HEK293 (cell line): Measurements from ENCODE around the gene FOXN3.

Experiments
- CTCF ChIA-PET: fragments of 350-600 bp; formaldehyde crosslinking; extraction: SDS; loops from one replicate; lab custom pipeline; 2021; ENCODE audit warnings: antibody characterized with exemption; lab: Yijun Ruan, JAX
- POLR2A ChIA-PET: fragments of 300-600 bp; formaldehyde crosslinking; extraction: SDS; loops from one replicate; lab custom pipeline; 2020; ENCODE audit warnings: antibody characterized with exemption, inconsistent platforms; lab: Yijun Ruan, JAX
- H3K27ac ChIP-seq: fragments of 200-500 bp; sonication (Bioruptor generic); 2 replicates; pipeline ENCODE4 v1.5.1; 2014; ENCODE audit warnings: low read depth, low read length, control low read depth, inconsistent platforms; ENCODE audit errors: extremely low read depth
- H3K36me3 ChIP-seq, 2 experiments: fragments of 200-500 bp in 1 of 2; sonication (Bioruptor generic) in 1 of 2; 1 replicate in 1 of 2; 2 replicates in 1 of 2; pipeline ENCODE4 v1.5.1; 2014 to 2017; ENCODE audit warnings: inconsistent platforms in 2 of 2, low read length in 2 of 2; ENCODE audit not compliant: control insufficient read depth in 2 of 2, insufficient read depth in 1 of 2
- H3K4me1 ChIP-seq: fragments of 200-500 bp; sonication (Bioruptor generic); 2 replicates; pipeline ENCODE4 v1.5.1; 2014; ENCODE audit warnings: mild to moderate bottlenecking, low read length, inconsistent platforms; ENCODE audit not compliant: control insufficient read depth, insufficient read depth
- H3K4me3 ChIP-seq: 2 replicates; pipeline ENCODE4 v1.5.1; 2011; ENCODE audit warnings: low read depth, mild to moderate bottlenecking, control low read depth, low read length, moderate library complexity
- H3K9me3 ChIP-seq: fragments of 200-500 bp; sonication (Bioruptor generic); 2 replicates; pipeline ENCODE4 v1.5.1; 2014; ENCODE audit warnings: low read depth, low read length, inconsistent platforms; ENCODE audit not compliant: control insufficient read depth, insufficient read depth
- FEZF1 ChIP-seq: fragments of 450-650 bp; formaldehyde crosslinking; IDR thresholded peaks from 2 replicates; pipeline ENCODE4 v1.5.1; 2016; ENCODE audit warnings: missing biosample characterization, missing genetic modification characterization
- IKZF3 ChIP-seq: fragments of 450-650 bp; IDR thresholded peaks from 2 replicates; pipeline ENCODE4 v1.5.0; 2018; ENCODE audit warnings: missing biosample characterization, mild to moderate bottlenecking, missing genetic modification characterization, moderate library complexity
- ZBTB17 ChIP-seq: fragments of 450-650 bp; formaldehyde crosslinking; IDR thresholded peaks from 2 replicates; pipeline ENCODE4 v1.5.1; 2016; ENCODE audit warnings: missing biosample characterization, missing genetic modification characterization
- ZFP41 ChIP-seq: fragments of 450-650 bp; formaldehyde crosslinking; IDR thresholded peaks from 2 replicates; pipeline ENCODE4 v1.5.1; 2016; ENCODE audit warnings: missing biosample characterization, missing genetic modification characterization, borderline replicate concordance
- ZIC2 ChIP-seq: fragments of 450-650 bp; formaldehyde crosslinking; IDR thresholded peaks from 2 replicates; pipeline ENCODE4 v1.5.1; 2016; ENCODE audit warnings: missing biosample characterization, missing genetic modification characterization
- ZNF16 ChIP-seq: fragments of 450-650 bp; formaldehyde crosslinking; IDR thresholded peaks from 2 replicates; pipeline ENCODE4 v1.5.1; 2016; ENCODE audit warnings: low read depth, missing biosample characterization, missing genetic modification characterization
- ZNF175 ChIP-seq: fragments of 450-650 bp; formaldehyde crosslinking; IDR thresholded peaks from 2 replicates; pipeline ENCODE4 v1.5.1; 2016; ENCODE audit warnings: missing biosample characterization, missing genetic modification characterization
- ZNF24 ChIP-seq: fragments of 450-650 bp; formaldehyde crosslinking; IDR thresholded peaks from 2 replicates; pipeline ENCODE4 v1.5.1; 2016; ENCODE audit warnings: missing biosample characterization, missing genetic modification characterization
- ZNF354C ChIP-seq: fragments of 450-650 bp; formaldehyde crosslinking; IDR thresholded peaks from 2 replicates; pipeline ENCODE4 v1.5.1; 2016; ENCODE audit warnings: missing biosample characterization, missing genetic modification characterization, low read depth, borderline replicate concordance
- ZNF677 ChIP-seq: fragments of 450-650 bp; IDR thresholded peaks from 2 replicates; pipeline ENCODE4 v1.5.0; 2018; ENCODE audit warnings: missing biosample characterization, mild to moderate bottlenecking, missing genetic modification characterization, moderate library complexity
- ZNF785 ChIP-seq: fragments of 450-650 bp; formaldehyde crosslinking; IDR thresholded peaks from 2 replicates; pipeline ENCODE4 v1.5.1; 2016; ENCODE audit warnings: missing biosample characterization, missing genetic modification characterization
- TF ChIP-seq, protein P1 (sequence below): fragments of 450-650 bp; formaldehyde crosslinking; IDR thresholded peaks from 2 replicates; pipeline ENCODE4 v1.5.1; 2017; ENCODE audit warnings: missing biosample characterization, missing genetic modification characterization
- TF ChIP-seq, protein P2 (sequence below): fragments of 450-650 bp; formaldehyde crosslinking; IDR thresholded peaks from 2 replicates; pipeline ENCODE4 v1.5.1; 2017; ENCODE audit warnings: missing biosample characterization, missing genetic modification characterization
- TF ChIP-seq, protein P3 (sequence below): fragments of 450-650 bp; formaldehyde crosslinking; IDR thresholded peaks from 2 replicates; pipeline ENCODE4 v1.5.1; 2016; ENCODE audit warnings: missing biosample characterization, missing genetic modification characterization
- TF ChIP-seq, protein P4 (sequence below): fragments of 450-650 bp; formaldehyde crosslinking; IDR thresholded peaks from 2 replicates; pipeline ENCODE4 v1.5.1; 2016; ENCODE audit warnings: missing biosample characterization, missing genetic modification characterization
- TF ChIP-seq, protein P5 (sequence below): fragments of 450-650 bp; formaldehyde crosslinking; IDR thresholded peaks from 2 replicates; pipeline ENCODE4 v1.5.1; 2017; ENCODE audit warnings: missing biosample characterization, missing genetic modification characterization

The FOXN3 gene

DNA sequence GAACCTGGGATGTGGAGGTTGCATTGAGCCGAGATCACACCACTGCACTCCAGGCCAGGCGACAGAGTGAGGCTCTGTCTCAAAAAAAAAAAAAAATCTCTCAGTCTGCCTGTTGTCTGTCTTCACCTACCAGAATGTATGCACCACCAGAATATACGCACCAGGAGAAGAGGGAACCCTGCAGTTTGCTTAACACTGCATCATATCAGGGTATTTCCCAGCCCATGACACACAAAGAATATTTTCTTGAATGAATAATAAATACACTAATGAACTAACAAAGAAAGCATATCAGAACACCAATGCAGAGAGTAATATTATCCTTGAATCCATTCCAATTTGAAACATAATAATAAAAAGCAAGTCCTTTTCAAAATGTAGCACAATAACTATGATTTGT lies 44.2 kb upstream of the FOXN3 start (continued):
- TF ChIP-seq, protein P1, sequence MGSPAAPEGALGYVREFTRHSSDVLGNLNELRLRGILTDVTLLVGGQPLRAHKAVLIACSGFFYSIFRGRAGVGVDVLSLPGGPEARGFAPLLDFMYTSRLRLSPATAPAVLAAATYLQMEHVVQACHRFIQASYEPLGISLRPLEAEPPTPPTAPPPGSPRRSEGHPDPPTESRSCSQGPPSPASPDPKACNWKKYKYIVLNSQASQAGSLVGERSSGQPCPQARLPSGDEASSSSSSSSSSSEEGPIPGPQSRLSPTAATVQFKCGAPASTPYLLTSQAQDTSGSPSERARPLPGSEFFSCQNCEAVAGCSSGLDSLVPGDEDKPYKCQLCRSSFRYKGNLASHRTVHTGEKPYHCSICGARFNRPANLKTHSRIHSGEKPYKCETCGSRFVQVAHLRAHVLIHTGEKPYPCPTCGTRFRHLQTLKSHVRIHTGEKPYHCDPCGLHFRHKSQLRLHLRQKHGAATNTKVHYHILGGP = no peak
- TF ChIP-seq FEZF1 (tag by site-specific recombination) (no peak), ZNF677 (tag by site-specific recombination) (no peak), ZNF16 (tag by site-specific recombination) (no peak)
- TF ChIP-seq, protein P2, sequence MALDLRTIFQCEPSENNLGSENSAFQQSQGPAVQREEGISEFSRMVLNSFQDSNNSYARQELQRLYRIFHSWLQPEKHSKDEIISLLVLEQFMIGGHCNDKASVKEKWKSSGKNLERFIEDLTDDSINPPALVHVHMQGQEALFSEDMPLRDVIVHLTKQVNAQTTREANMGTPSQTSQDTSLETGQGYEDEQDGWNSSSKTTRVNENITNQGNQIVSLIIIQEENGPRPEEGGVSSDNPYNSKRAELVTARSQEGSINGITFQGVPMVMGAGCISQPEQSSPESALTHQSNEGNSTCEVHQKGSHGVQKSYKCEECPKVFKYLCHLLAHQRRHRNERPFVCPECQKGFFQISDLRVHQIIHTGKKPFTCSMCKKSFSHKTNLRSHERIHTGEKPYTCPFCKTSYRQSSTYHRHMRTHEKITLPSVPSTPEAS (tag by site-specific recombination) = no peak

DNA sequence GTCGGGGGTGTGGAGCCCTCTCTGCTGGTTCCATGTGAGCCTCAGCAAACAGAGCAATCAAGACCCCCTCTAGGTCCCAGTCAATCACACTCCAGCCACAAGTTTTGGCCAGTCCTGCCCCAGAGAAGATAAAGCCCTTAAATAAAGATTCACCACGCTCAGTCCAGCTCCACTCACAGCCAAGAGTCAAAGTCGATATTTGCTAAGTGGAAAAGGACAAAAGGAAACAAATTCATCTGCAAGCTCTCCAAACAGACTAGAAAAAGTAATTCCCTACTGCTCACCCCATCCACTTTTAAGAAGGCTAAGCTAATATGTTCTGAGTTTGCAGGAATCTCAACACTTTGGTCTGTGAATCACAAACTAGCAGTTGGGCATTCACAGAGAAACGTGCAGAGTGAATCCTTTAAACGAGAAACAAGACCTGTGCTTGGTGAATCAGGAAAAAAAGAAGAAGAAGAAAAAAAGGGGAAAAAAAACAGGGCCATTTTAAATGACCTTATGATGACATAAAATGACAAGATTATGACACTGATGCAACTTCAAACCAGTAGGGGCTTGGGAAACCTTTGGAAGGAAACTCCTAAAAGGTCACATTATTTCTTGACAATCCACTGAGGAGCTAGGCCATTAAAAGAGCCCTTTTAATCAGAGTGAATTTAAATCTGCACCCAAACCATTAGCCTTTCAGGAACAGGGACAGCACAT lies 41.8 kb upstream of the FOXN3 start:
- Histone ChIP-seq H3K27ac (no peak overlapping the region), H3K9me3 (no peaks in the 10 kb centered on the region), H3K36me3 (no peaks in the 10 kb centered on the region), H3K4me3 (no peak overlapping the region), H3K4me1 (no peaks in the 10 kb centered on the region)
- TF ChIP-seq ZNF354C (tag by site-specific recombination) (no peak), ZIC2 (tag by site-specific recombination) (no peak), ZNF785 (tag by site-specific recombination) (no peak), IKZF3 (tag by site-specific recombination) (no peak), ZNF24 (tag by site-specific recombination) (no peak), ZFP41 (tag by site-specific recombination) (no peak), ZNF175 (tag by site-specific recombination) (no peak), ZBTB17 (tag by site-specific recombination) (no peak)
- TF ChIP-seq, protein P3, sequence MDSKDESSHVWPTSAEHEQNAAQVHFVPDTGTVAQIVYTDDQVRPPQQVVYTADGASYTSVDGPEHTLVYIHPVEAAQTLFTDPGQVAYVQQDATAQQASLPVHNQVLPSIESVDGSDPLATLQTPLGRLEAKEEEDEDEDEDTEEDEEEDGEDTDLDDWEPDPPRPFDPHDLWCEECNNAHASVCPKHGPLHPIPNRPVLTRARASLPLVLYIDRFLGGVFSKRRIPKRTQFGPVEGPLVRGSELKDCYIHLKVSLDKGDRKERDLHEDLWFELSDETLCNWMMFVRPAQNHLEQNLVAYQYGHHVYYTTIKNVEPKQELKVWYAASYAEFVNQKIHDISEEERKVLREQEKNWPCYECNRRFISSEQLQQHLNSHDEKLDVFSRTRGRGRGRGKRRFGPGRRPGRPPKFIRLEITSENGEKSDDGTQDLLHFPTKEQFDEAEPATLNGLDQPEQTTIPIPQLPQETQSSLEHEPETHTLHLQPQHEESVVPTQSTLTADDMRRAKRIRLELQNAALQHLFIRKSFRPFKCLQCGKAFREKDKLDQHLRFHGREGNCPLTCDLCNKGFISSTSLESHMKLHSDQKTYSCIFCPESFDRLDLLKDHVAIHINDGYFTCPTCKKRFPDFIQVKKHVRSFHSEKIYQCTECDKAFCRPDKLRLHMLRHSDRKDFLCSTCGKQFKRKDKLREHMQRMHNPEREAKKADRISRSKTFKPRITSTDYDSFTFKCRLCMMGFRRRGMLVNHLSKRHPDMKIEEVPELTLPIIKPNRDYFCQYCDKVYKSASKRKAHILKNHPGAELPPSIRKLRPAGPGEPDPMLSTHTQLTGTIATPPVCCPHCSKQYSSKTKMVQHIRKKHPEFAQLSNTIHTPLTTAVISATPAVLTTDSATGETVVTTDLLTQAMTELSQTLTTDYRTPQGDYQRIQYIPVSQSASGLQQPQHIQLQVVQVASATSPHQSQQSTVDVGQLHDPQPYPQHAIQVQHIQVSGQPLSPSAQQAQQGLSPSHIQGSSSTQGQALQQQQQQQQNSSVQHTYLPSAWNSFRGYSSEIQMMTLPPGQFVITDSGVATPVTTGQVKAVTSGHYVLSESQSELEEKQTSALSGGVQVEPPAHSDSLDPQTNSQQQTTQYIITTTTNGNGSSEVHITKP (tag by site-specific recombination) = no peak
- TF ChIP-seq, protein P4, sequence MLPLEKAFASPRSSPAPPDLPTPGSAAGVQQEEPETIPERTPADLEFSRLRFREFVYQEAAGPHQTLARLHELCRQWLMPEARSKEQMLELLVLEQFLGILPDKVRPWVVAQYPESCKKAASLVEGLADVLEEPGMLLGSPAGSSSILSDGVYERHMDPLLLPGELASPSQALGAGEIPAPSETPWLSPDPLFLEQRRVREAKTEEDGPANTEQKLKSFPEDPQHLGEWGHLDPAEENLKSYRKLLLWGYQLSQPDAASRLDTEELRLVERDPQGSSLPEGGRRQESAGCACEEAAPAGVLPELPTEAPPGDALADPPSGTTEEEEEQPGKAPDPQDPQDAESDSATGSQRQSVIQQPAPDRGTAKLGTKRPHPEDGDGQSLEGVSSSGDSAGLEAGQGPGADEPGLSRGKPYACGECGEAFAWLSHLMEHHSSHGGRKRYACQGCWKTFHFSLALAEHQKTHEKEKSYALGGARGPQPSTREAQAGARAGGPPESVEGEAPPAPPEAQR = no peak
- TF ChIP-seq, protein P5, sequence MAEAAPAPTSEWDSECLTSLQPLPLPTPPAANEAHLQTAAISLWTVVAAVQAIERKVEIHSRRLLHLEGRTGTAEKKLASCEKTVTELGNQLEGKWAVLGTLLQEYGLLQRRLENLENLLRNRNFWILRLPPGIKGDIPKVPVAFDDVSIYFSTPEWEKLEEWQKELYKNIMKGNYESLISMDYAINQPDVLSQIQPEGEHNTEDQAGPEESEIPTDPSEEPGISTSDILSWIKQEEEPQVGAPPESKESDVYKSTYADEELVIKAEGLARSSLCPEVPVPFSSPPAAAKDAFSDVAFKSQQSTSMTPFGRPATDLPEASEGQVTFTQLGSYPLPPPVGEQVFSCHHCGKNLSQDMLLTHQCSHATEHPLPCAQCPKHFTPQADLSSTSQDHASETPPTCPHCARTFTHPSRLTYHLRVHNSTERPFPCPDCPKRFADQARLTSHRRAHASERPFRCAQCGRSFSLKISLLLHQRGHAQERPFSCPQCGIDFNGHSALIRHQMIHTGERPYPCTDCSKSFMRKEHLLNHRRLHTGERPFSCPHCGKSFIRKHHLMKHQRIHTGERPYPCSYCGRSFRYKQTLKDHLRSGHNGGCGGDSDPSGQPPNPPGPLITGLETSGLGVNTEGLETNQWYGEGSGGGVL (tag by site-specific recombination) = no peak
- POLR2A ChIA-PET = no interaction called here
- CTCF ChIA-PET = interaction anchor here (0.6 to 1.2 kb wide), 2 partner anchors 8 to 19 kb away, joined by 3 read pairs; no protein-coding TSS in a partner anchor
